SK-N-SH treated with all-trans-retinoic acid at 6 μM for 48 hours (cell line): ENCODE measurements around the gene ZNF536.

Experiments used
- ATAC-seq: fragments of 200-7000 bp; cut with Tn5 transposase; 3 replicates; pipeline ENCODE4 v1.9.1; 2020; ENCODE audit warnings: mild to moderate bottlenecking, moderate library complexity
- ARNTL ChIP-seq: fragments of 450-650 bp; formaldehyde crosslinking; IDR thresholded peaks from 2 replicates; pipeline ENCODE4 v1.5.0; 2020; ENCODE audit warnings: low read depth, mild to moderate bottlenecking, moderate library complexity, borderline replicate concordance
- BACH2 ChIP-seq: fragments of 250-450 bp; sonication (Bioruptor Pico); IDR thresholded peaks from 2 replicates; pipeline ENCODE4 v1.9.0; 2021; ENCODE audit warnings: mild to moderate bottlenecking, borderline replicate concordance
- CREB5 ChIP-seq: fragments of 250-450 bp; sonication (Bioruptor Pico); IDR thresholded peaks from 2 replicates; pipeline ENCODE4 v1.5.1; 2020; ENCODE audit warnings: low read depth, mild to moderate bottlenecking, moderate library complexity
- CSDC2 ChIP-seq: fragments of 250-450 bp; sonication (Bioruptor Pico); IDR thresholded peaks from 2 replicates; pipeline ENCODE4 v1.5.0; 2020; ENCODE audit warnings: mild to moderate bottlenecking, moderate library complexity
- CSRNP3 ChIP-seq: fragments of 250-450 bp; sonication (Bioruptor Pico); IDR thresholded peaks from 2 replicates; pipeline ENCODE4 v1.5.1; 2021; ENCODE audit warnings: mild to moderate bottlenecking, moderate library complexity
- ESRRG ChIP-seq: fragments of 250-450 bp; sonication (Bioruptor Pico); IDR thresholded peaks from 2 replicates; pipeline ENCODE4 v1.6.1; 2021; ENCODE audit warnings: mild to moderate bottlenecking
- GLIS3 ChIP-seq: fragments of 250-450 bp; sonication (Bioruptor Pico); IDR thresholded peaks from 2 replicates; pipeline ENCODE4 v1.5.0; 2020; ENCODE audit warnings: mild to moderate bottlenecking, moderate library complexity
- ISL1 ChIP-seq: fragments of 250-450 bp; sonication (Bioruptor Pico); IDR thresholded peaks from 2 replicates; pipeline ENCODE4 v2.1.2; 2022; ENCODE audit warnings: mild to moderate bottlenecking, moderate library complexity
- OSR1 ChIP-seq: fragments of 250-450 bp; sonication (Bioruptor Pico); IDR thresholded peaks from 2 replicates; pipeline ENCODE4 v1.8.0; 2022; ENCODE audit warnings: moderate library complexity, mild to moderate bottlenecking, inconsistent platforms
- PATZ1 ChIP-seq: fragments of 250-450 bp; sonication (Bioruptor Pico); IDR thresholded peaks from 2 replicates; pipeline ENCODE4 v1.8.0; 2020; ENCODE audit warnings: mild to moderate bottlenecking, moderate library complexity, borderline replicate concordance
- POU6F1 ChIP-seq: fragments of 250-450 bp; sonication (Bioruptor Pico); IDR thresholded peaks from 2 replicates; pipeline ENCODE4 v1.8.0; 2021; ENCODE audit warnings: low read depth, mild to moderate bottlenecking, moderate library complexity, borderline replicate concordance
- PPARA ChIP-seq: fragments of 250-450 bp; sonication (Bioruptor Pico); IDR thresholded peaks from 2 replicates; pipeline ENCODE4 v1.5.0; 2020; ENCODE audit warnings: mild to moderate bottlenecking, borderline replicate concordance
- RARB ChIP-seq: fragments of 250-450 bp; sonication (Bioruptor Pico); IDR thresholded peaks from 2 replicates; pipeline ENCODE4 v1.8.0; 2021; ENCODE audit warnings: mild to moderate bottlenecking, moderate library complexity
- SNAI2 ChIP-seq: fragments of 250-450 bp; sonication (Bioruptor Pico); IDR thresholded peaks from 2 replicates; pipeline ENCODE4 v1.5.0; 2020; ENCODE audit warnings: mild to moderate bottlenecking, moderate library complexity
- TCF4 ChIP-seq: fragments of 250-450 bp; sonication (Bioruptor Pico); IDR thresholded peaks from 2 replicates; pipeline ENCODE4 v1.8.0; 2021; ENCODE audit warnings: mild to moderate bottlenecking, moderate library complexity, borderline replicate concordance
- TOX ChIP-seq: fragments of 250-450 bp; sonication (Bioruptor Pico); IDR thresholded peaks from 2 replicates; pipeline ENCODE4 v1.8.0; 2021; ENCODE audit warnings: mild to moderate bottlenecking, moderate library complexity, borderline replicate concordance
- TSHZ2 ChIP-seq: fragments of 250-450 bp; sonication (Bioruptor Pico); IDR thresholded peaks from 2 replicates; pipeline ENCODE4 v1.5.0; 2020; ENCODE audit warnings: mild to moderate bottlenecking, moderate library complexity
- ZC3H10 ChIP-seq: fragments of 250-450 bp; sonication (Bioruptor Pico); IDR thresholded peaks from 2 replicates; pipeline ENCODE4 v1.5.1; 2021; ENCODE audit warnings: mild to moderate bottlenecking, moderate library complexity
- ZFP3 ChIP-seq: fragments of 250-450 bp; sonication (Bioruptor Pico); IDR thresholded peaks from 2 replicates; pipeline ENCODE4 v1.5.0; 2020; ENCODE audit warnings: mild to moderate bottlenecking, moderate library complexity
- ZFP30 ChIP-seq: fragments of 450-650 bp; formaldehyde crosslinking; IDR thresholded peaks from 2 replicates; pipeline ENCODE4 v1.5.0; 2022; ENCODE audit warnings: mild to moderate bottlenecking, moderate library complexity
- ZNF565 ChIP-seq: fragments of 450-650 bp; formaldehyde crosslinking; conservative IDR thresholded peaks from 2 replicates; pipeline ENCODE4 v1.5.0; 2020; ENCODE audit warnings: low read depth, mild to moderate bottlenecking, moderate library complexity
- ZNF70 ChIP-seq: fragments of 450-650 bp; formaldehyde crosslinking; IDR thresholded peaks from 2 replicates; pipeline ENCODE4 v1.5.0; 2020; ENCODE audit warnings: mild to moderate bottlenecking, moderate library complexity
- ZNF8 ChIP-seq: fragments of 450-650 bp; formaldehyde crosslinking; IDR thresholded peaks from 2 replicates; pipeline ENCODE4 v1.5.0; 2020; ENCODE audit warnings: mild to moderate bottlenecking, moderate library complexity

The ZNF536 gene

GRCh38 chr19:30453743-30454142, 81.6 kb downstream of the ZNF536 start:
- TF ChIP-seq ISL1 (CRISPR knock-in tag) (no peak), ZNF70 (CRISPR knock-in tag) (no peak), RARB (CRISPR knock-in tag) (no peak), GLIS3 (CRISPR knock-in tag) (no peak), OSR1 (CRISPR knock-in tag) (no peak), CSDC2 (CRISPR knock-in tag) (no peak), BACH2 (CRISPR knock-in tag) (no peak), TCF4 (CRISPR knock-in tag) (no peak), ZFP30 (CRISPR knock-in tag) (no peak), ZNF565 (CRISPR knock-in tag) (no peak), CSRNP3 (no peak), TSHZ2 (CRISPR knock-in tag) (no peak), ZC3H10 (CRISPR knock-in tag) (no peak), ESRRG (no peak), POU6F1 (no peak), ZNF8 (no peak), SNAI2 (no peak)
- no peak for ATAC-seq

GRCh38 chr19:30455881-30456280, 83.7 kb downstream of the ZNF536 start:
- no peak for ATAC-seq
- TF ChIP-seq ISL1 (CRISPR knock-in tag) (no peak), OSR1 (CRISPR knock-in tag) (no peak), CREB5 (no peak), ZNF70 (CRISPR knock-in tag) (no peak), POU6F1 (no peak), GLIS3 (CRISPR knock-in tag) (no peak), TOX (CRISPR knock-in tag) (no peak)

- ATAC-seq: no peak
- TF ChIP-seq RARB (CRISPR knock-in tag) (no peak), ARNTL (CRISPR knock-in tag) (no peak), TOX (CRISPR knock-in tag) (no peak), ZNF70 (CRISPR knock-in tag) (no peak), PATZ1 (CRISPR knock-in tag) (no peak), CSDC2 (CRISPR knock-in tag) (no peak), ZFP3 (CRISPR knock-in tag) (no peak), ZC3H10 (CRISPR knock-in tag) (no peak), GLIS3 (CRISPR knock-in tag) (no peak), CSRNP3 (no peak), ZNF8 (no peak), SNAI2 (no peak), TCF4 (CRISPR knock-in tag) (no peak), TSHZ2 (CRISPR knock-in tag) (no peak), ISL1 (CRISPR knock-in tag) (no peak), PPARA (no peak)
Observed at GRCh38 chr19:30457484-30457883, 85.3 kb downstream of the ZNF536 start.
